ENCODE results near the gene GLS. TPM values are rescaled to one million over a fixed set of nuclear protein-coding genes. Genes with fewer than 3 reads are reported as not detected.
"Not testable (repeated sequence)": the region's sequence is repeated elsewhere in the genome, so short reads cannot be mapped to it uniquely, and the experiment has no call there.

The GLS gene
- total RNA-seq, 1 donor from 2014 or later = 116 TPM

- DNase-seq (ENCODE audit: low spot score) = no peak
Observed at GRCh38 chr2:190929919-190930318, 49.3 kb downstream of the GLS start.

GRCh38 chr2:190930411-190930810 is 49.8 kb downstream of the GLS start:
- DNase-seq (ENCODE audit: low spot score) = no peak

- no peak for DNase-seq (ENCODE audit: low spot score)
Observed at GRCh38 chr2:190932514-190932913, 51.9 kb downstream of the GLS start.

GRCh38 chr2:190933361-190933760 is 52.7 kb downstream of the GLS start:
- no peak for DNase-seq (ENCODE audit: low spot score)

GRCh38 chr2:190935054-190935453 is 54.4 kb downstream of the GLS start:
- no peak for DNase-seq (ENCODE audit: low spot score)

- no peak for DNase-seq (ENCODE audit: low spot score)
Observed at GRCh38 chr2:190938771-190939335, 58.2 kb downstream of the GLS start.

GRCh38 chr2:190940454-190940853 is 59.8 kb downstream of the GLS start:
- no peak for DNase-seq (ENCODE audit: low spot score)

- DNase-seq (ENCODE audit: low spot score) = no peak
Observed at GRCh38 chr2:190941571-190941970, 61.0 kb downstream of the GLS start.

GRCh38 chr2:190942697-190943096 is 62.1 kb downstream of the GLS start:
- DNase-seq (ENCODE audit: low spot score) = no peak

GRCh38 chr2:190943706-190944105 is 63.1 kb downstream of the GLS start:
- DNase-seq (ENCODE audit: low spot score) = no peak

- DNase-seq (ENCODE audit: low spot score) = no peak
Observed at GRCh38 chr2:190947141-190947540, 66.5 kb downstream of the GLS start.

- no peak for DNase-seq (ENCODE audit: low spot score)
Observed at GRCh38 chr2:190947711-190948251, 67.2 kb downstream of the GLS start.

GRCh38 chr2:190948671-190949070 is 68.0 kb downstream of the GLS start:
- no peak for DNase-seq (ENCODE audit: low spot score)

GRCh38 chr2:190950566-190950991 is 70.0 kb downstream of the GLS start:
- DNase-seq (ENCODE audit: low spot score) = no peak

- no peak for DNase-seq (ENCODE audit: low spot score)
Observed at GRCh38 chr2:190953257-190953656, 72.6 kb downstream of the GLS start.

- no peak for DNase-seq (ENCODE audit: low spot score)
Observed at GRCh38 chr2:190959911-190960788, 79.5 kb downstream of the GLS start.

- not testable (repeated sequence) for DNase-seq (ENCODE audit: low spot score)
Observed at GRCh38 chr2:190961117-190961516, 80.5 kb downstream of the GLS start.

GRCh38 chr2:190961918-190962487 is 81.4 kb downstream of the GLS start:
- no peak for DNase-seq (ENCODE audit: low spot score)

- no peak for DNase-seq (ENCODE audit: low spot score)
Observed at GRCh38 chr2:190963088-190963487, 82.5 kb downstream of the GLS start.

GRCh38 chr2:190964170-190964795 is 83.7 kb downstream of the GLS start:
- no peak for DNase-seq (ENCODE audit: low spot score)

- no peak for DNase-seq (ENCODE audit: low spot score)
Observed at GRCh38 chr2:190965580-190966222, 85.1 kb downstream of the GLS start.

Measured in mesenteric fat pad (tissue), 1 donor.